ENCODE data around the gene PUS1. TPM values are rescaled to one million over a fixed set of nuclear protein-coding genes. Genes with fewer than 3 reads are reported as not detected.

The PUS1 gene
- total RNA-seq, 4 donors from 2014 or later, result 10.9 to 23.6 (median 16.4) TPM

- TF ChIP-seq CTCF (IDR thresholded peaks at IDR 0.05), result no peak
- no peak for TF ChIP-seq POLR2A (IDR thresholded peaks at IDR 0.05)
- H3K36me3 ChIP-seq, result peaks cover 6 to 7% of the 10 kb centered on the region in 2 donors
- no peaks in the 10 kb centered on the region for H3K9me3 ChIP-seq
- no peaks in the 10 kb centered on the region for H3K27me3 ChIP-seq
- WGBS, 2 donors, result 85 to 90% methylated on average over 21 to 23 of the region's 24 CpGs
- no peak overlapping the region for H3K4me3 ChIP-seq (replicated peaks in 1 of 3)
- no peak overlapping the region for H3K27ac ChIP-seq
- peak in 1 of 2 donors; percentile 13 for DNase-seq
- H3K4me1 ChIP-seq, result peaks cover 7 to 12% of the 10 kb centered on the region in 2 donors
- intact Hi-C loops (cut with DNase I), result loop anchor here (2.0 kb wide), 1 partner anchor 33 kb away; the partner anchor contains the start of gene ULK1
These were observed 1.7 kb upstream of the PUS1 start for GRCh38 chr12:131927110-131928079.

GRCh38 chr12:131928080-131928710, 881 bp upstream of the PUS1 start:
- no peak for TF ChIP-seq CTCF (IDR thresholded peaks at IDR 0.05)
- no peak for TF ChIP-seq POLR2A (IDR thresholded peaks at IDR 0.05)
- peak overlapping the region; percentile 49 to 86 (median 64) for H3K27ac ChIP-seq
- H3K4me3 ChIP-seq (replicated peaks in 1 of 3), result peak overlapping the region; percentile 14 to 62 (median 60)
- no peaks in the 10 kb centered on the region for H3K9me3 ChIP-seq
- H3K27me3 ChIP-seq, result no peaks in the 10 kb centered on the region
- H3K36me3 ChIP-seq, result peaks cover 9 to 15% of the 10 kb centered on the region in 2 donors
- WGBS, 2 donors, result 45 to 46% methylated on average over 33 of the region's 33 CpGs
- DNase-seq, result no peak
- peaks cover 7 to 12% of the 10 kb centered on the region in 2 donors for H3K4me1 ChIP-seq
- intact Hi-C loops (cut with DNase I), result loop anchor here (2.0 kb wide), 1 partner anchor 33 kb away; the partner anchor contains the start of gene ULK1

DNA sequence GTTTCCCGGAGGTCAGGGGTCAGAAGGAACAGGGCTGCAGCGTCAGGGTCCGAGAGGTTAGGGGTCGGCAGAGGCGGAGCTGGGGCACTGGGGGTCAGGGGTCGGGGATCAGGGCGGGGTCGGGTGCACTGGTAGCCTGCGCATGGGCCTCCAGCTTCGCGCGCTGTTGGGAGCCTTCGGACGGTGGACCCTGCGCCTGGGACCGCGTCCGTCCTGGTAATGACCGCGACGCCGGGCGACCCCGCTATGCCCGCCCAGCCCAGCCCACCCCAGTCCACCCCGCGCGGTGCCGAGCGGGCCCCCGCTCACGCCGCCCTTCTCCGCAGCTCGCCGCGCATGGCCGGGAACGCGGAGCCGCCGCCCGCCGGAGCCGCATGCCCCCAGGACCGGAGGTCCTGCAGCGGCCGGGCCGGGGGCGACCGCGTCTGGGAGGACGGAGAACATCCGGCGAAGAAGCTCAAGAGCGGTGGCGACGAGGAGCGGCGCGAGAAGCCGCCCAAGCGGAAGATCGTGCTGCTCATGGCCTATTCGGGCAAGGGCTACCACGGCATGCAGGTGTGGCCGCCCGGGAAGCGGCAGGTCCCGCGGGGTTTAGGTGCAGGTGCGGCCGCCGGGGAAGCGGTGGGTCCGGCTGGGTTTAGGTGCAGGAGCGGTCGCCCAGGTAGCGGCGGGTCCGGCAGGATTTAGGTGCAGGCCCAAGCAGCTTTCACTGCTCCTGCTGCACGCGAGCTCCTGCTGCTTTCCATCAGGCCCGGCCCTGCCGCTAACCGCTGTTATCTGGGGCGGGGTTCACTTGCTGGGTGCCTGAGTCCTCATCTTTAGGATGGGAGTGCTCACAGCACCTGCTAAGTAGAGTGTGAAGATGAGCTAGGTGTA, 743 bp downstream of the PUS1 start:
- Histone ChIP-seq H3K4me3 (replicated peaks in 1 of 3) (peak overlapping the region; percentile 48 to 86 (median 60)), H3K27ac (no peak overlapping the region), H3K4me1 (peaks cover 7 to 12% of the 10 kb centered on the region in 2 donors), H3K36me3 (peaks cover 23 to 27% of the 10 kb centered on the region in 2 donors), H3K27me3 (no peaks in the 10 kb centered on the region), H3K9me3 (no peaks in the 10 kb centered on the region)
- intact Hi-C loops (cut with DNase I), result loop anchor here (2.0 kb wide), 1 partner anchor 35 kb away; the partner anchor contains the start of gene ULK1
- DNase-seq, result peak; percentile 18 to 32
- TF ChIP-seq POLR2A (IDR thresholded peaks at IDR 0.05) (no peak), CTCF (IDR thresholded peaks at IDR 0.05) (no peak)
- 4 to 23% methylated on average over 7 to 25 of the region's 87 CpGs for WGBS, 2 donors

DNA sequence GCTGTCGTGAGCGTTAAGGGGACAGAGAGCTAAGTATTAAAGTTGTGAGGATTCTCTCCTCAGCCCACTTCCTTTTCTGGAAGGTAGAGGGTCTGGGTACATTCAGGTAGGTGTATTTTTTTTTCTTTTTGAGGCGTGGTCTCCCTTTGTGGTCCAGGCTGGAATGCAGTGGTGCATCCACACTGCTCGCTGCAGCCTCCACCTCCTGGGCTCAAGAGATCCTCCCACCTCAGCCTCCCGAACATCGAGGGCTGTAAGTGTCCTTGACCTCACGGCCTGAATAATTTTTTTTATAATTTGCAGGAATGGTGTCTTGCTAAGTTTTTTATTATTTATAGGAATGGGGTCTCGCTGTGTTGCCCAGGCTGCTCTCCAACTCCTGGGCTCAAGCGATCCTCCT, 1.4 kb downstream of the PUS1 start:
- intact Hi-C loops (cut with DNase I), result no loop called here
- peaks cover 23 to 27% of the 10 kb centered on the region in 2 donors for H3K36me3 ChIP-seq
- no peak for TF ChIP-seq POLR2A (IDR thresholded peaks at IDR 0.05)
- TF ChIP-seq CTCF (IDR thresholded peaks at IDR 0.05), result no peak
- H3K4me3 ChIP-seq (replicated peaks in 1 of 3), result peak overlapping the region in 2 of 3 donors; percentile 60 to 86
- no peak for DNase-seq
- no peak overlapping the region for H3K27ac ChIP-seq
- no peaks in the 10 kb centered on the region for H3K9me3 ChIP-seq
- H3K27me3 ChIP-seq, result no peaks in the 10 kb centered on the region
- peaks cover 7 to 12% of the 10 kb centered on the region in 2 donors for H3K4me1 ChIP-seq
- whole genome bisulfite sequencing, 2 donors, result 92% methylated on average over 9 of the region's 9 CpGs
